HG03097 (cell line): ENCODE data around the gene GPRIN1.

Experiments
- ATAC-seq: cut with Tn5 transposase; IDR thresholded peaks from one replicate; pipeline ENCODE4 v1.9.1; 2021; ENCODE audit not compliant: unreplicated experiment, low FRiP score

The GPRIN1 gene

GRCh38 chr5:176625512-176625911 is 15.6 kb upstream of the GPRIN1 start:
- no peak for ATAC-seq

GRCh38 chr5:176624938-176625337 is 15.0 kb upstream of the GPRIN1 start:
- no peak for ATAC-seq

- no peak for ATAC-seq
Measured at GRCh38 chr5:176624142-176624541, 14.2 kb upstream of the GPRIN1 start.

GRCh38 chr5:176621661-176622079 is 11.7 kb upstream of the GPRIN1 start:
- no peak for ATAC-seq

GRCh38 chr5:176620333-176620981 is 10.5 kb upstream of the GPRIN1 start:
- ATAC-seq: no peak

GRCh38 chr5:176619569-176620332 is 9.8 kb upstream of the GPRIN1 start:
- no peak for ATAC-seq

GRCh38 chr5:176619203-176619568 is 9.2 kb upstream of the GPRIN1 start:
- no peak for ATAC-seq

GRCh38 chr5:176618783-176619182 is 8.8 kb upstream of the GPRIN1 start:
- ATAC-seq: no peak

- ATAC-seq: no peak
Measured at GRCh38 chr5:176616511-176616910, 6.6 kb upstream of the GPRIN1 start.

GRCh38 chr5:176614805-176615478 is 5.0 kb upstream of the GPRIN1 start:
- ATAC-seq: no peak

- no peak for ATAC-seq
Measured at GRCh38 chr5:176612855-176613254, 2.9 kb upstream of the GPRIN1 start.

- ATAC-seq: no peak
Measured at GRCh38 chr5:176612008-176612407, 2.1 kb upstream of the GPRIN1 start.

- no peak for ATAC-seq
Measured at GRCh38 chr5:176611435-176611834, 1.5 kb upstream of the GPRIN1 start.

- no peak for ATAC-seq
Measured at GRCh38 chr5:176610435-176610773, 448 bp upstream of the GPRIN1 start.

GRCh38 chr5:176608937-176609723 is 826 bp downstream of the GPRIN1 start:
- ATAC-seq: no peak

GRCh38 chr5:176608142-176608705 is 1.7 kb downstream of the GPRIN1 start:
- no peak for ATAC-seq

GRCh38 chr5:176606875-176607274 is 3.1 kb downstream of the GPRIN1 start:
- ATAC-seq: no peak

- no peak for ATAC-seq
Measured at GRCh38 chr5:176606032-176606431, 3.9 kb downstream of the GPRIN1 start.

GRCh38 chr5:176603091-176603490 is 6.9 kb downstream of the GPRIN1 start:
- no peak for ATAC-seq

GRCh38 chr5:176601901-176602482 is 8.0 kb downstream of the GPRIN1 start:
- ATAC-seq: no peak
